ENCODE data around the gene GNAQ.

DNA sequence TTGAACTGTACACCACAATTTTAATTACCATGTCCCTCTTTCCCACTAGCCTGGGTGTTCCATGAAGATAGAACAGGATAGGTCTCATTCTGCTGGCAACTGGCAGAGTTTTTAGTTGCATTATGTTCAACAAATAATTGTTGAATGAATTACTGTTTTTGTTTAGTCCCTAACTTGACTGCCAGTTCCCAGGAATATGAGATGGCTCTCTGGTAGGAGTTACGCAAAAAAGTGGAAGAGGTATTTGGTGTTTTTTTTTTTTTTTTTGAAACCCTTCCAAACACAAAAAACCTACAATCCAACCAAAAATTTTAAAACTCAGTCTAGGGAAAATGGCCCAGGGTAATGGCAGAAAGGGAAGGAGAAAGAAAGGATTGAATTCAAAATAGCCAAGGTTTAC, 153.6 kb downstream of the GNAQ start:
- TF ChIP-seq, protein P1, sequence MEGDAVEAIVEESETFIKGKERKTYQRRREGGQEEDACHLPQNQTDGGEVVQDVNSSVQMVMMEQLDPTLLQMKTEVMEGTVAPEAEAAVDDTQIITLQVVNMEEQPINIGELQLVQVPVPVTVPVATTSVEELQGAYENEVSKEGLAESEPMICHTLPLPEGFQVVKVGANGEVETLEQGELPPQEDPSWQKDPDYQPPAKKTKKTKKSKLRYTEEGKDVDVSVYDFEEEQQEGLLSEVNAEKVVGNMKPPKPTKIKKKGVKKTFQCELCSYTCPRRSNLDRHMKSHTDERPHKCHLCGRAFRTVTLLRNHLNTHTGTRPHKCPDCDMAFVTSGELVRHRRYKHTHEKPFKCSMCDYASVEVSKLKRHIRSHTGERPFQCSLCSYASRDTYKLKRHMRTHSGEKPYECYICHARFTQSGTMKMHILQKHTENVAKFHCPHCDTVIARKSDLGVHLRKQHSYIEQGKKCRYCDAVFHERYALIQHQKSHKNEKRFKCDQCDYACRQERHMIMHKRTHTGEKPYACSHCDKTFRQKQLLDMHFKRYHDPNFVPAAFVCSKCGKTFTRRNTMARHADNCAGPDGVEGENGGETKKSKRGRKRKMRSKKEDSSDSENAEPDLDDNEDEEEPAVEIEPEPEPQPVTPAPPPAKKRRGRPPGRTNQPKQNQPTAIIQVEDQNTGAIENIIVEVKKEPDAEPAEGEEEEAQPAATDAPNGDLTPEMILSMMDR (IDR thresholded peaks at IDR 0.05) = no peak
- no peak for TF ChIP-seq ZFX (IDR thresholded peaks at IDR 0.05; ENCODE audit: borderline replicate concordance)

All from 22Rv1 (cell line).